Skin epidermis (tissue), 12 donors: ENCODE results near the gene ERO1A.

Source experiments
- H3K27ac ChIP-seq, 21 experiments: fragments of 200-600 bp; sonication (generic) in 11 of 21; one replicate each; pipeline ENCODE4 v1.5.0; 2020; ENCODE audit warnings: mild to moderate bottlenecking in 3 of 21, inconsistent platforms in 2 of 21, moderate library complexity in 2 of 21
- H3K4me3 ChIP-seq, 7 experiments: fragments of 200-600 bp; sonication (generic) in 2 of 7; one replicate each; pipeline ENCODE4 v1.5.0; 2020; ENCODE audit warnings: inconsistent platforms in 2 of 7, mild to moderate bottlenecking in 2 of 7, moderate library complexity in 1 of 7

The ERO1A gene

GRCh38 chr14:52618602-52619001 is 76.8 kb downstream of the ERO1A start:
- H3K27ac ChIP-seq = no peak overlapping the region
- no peak overlapping the region for H3K4me3 ChIP-seq

DNA sequence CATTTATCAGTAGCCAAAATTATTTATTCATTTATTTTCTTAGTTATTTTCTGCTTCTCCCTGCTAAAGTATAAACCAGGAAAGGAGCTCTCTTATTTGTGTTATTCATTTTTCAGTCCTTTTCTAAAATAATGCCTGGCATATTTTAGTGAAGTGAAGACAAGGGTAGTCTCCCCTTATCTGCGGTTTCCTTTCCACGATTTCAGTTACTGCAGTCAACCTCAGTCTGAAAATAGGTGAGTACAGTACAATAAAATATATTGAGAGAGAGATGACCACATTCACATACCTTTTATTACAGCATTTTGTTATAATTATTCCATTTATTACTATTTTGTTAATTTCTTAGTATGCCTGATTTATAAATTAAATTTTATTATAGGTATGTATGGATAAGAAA is 85.2 kb downstream of the ERO1A start:
- Histone ChIP-seq H3K27ac (no peak overlapping the region), H3K4me3 (no peak overlapping the region)

DNA sequence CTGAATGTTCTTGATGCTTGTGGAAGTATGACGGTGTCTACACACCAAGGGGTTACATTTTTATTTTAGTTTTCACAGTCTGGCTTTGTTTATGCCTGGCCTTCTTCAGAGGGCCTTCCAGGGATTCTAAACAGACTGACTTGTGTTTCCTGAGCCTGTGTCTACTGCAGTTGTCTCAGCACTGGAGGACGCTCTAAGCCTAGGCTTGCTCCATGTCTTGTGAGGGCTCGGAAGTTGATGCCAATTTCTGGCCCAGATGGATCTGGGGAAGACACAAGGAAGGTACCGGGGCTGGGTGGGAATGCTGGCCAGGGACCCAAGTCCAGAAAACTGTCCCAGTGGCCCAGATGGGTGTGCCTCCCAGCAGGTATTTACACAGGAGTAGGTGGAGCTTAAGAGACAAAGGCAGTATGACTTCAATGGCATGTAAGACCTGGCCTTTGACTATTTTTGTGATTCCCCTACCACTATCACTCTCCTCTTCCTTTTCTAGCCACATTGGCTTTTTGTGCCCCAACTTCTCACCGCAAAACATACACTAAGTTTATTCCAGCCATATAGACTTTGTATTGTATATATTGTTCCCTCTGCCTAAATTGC is 85.8 kb downstream of the ERO1A start:
- no peak overlapping the region for H3K27ac ChIP-seq
- no peak overlapping the region for H3K4me3 ChIP-seq

DNA sequence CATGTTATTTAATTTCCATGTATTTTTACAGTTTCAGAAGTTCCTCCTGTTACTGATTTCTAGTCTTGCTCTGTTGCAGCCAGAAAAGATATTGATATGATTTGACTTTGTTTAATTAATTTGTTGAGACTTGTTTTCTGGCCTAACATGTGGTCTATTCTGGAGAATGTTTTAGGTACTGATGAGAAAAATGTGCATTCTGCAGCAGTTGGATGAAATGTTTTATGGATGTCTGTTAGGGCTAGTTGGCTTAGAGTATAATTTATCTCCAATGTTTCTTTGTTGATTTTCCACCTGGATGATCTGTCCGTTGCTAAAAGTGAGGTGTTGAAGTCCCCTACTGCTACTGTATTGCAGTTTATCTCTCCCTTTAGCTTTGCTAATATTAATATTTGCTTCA is 88.3 kb downstream of the ERO1A start:
- no peak overlapping the region for H3K27ac ChIP-seq

DNA sequence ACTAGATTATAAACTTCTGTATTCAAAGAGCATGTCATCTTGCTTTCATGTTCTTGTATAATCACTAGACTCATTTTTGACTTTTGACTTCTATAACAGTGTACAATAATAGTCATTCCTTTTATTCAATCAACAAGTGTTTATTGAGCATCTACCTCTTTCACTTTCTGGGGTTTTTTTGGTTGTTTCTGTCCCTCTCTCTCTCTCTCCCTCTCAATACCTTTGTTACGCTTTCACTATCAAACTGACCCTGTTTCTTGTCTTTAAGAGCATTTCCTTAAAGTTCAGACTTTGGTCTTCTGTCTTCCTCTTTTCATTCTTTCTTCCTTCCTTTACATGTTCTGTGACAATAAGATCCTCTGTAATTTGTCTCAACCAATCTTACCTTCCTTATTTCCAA is 93.2 kb downstream of the ERO1A start:
- H3K27ac ChIP-seq = no peak overlapping the region
- no peak overlapping the region for H3K4me3 ChIP-seq

More for the DNA sequence above, 88.3 kb downstream of the ERO1A start:
- H3K4me3 ChIP-seq = no peak overlapping the region

- H3K4me3 ChIP-seq = no peak overlapping the region
- no peak overlapping the region for H3K27ac ChIP-seq
Observed at GRCh38 chr14:52599974-52600373, 95.4 kb downstream of the ERO1A start.

- no peak overlapping the region for H3K27ac ChIP-seq
- no peak overlapping the region for H3K4me3 ChIP-seq
Observed at GRCh38 chr14:52598568-52598967, 96.8 kb downstream of the ERO1A start.

DNA sequence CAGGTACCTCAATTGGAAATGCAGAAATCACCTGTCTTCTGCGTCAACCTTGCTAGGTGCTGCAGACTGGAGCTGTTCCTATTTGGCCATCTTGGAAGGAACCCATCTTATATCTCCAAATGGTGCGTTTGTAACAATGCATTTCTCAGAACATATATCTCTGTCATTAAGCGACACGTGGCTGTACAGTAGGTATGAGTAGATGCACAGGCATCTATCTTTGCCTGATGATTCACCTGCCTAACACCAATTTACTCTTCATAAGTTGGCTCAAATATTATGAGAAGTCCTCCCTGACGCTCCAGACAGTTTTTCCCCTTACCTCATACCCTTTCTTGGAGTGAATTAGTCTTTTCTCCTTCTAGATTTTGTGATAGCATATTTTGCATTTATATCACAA is 98.5 kb downstream of the ERO1A start:
- Histone ChIP-seq H3K4me3 (no peak overlapping the region), H3K27ac (no peak overlapping the region)

DNA sequence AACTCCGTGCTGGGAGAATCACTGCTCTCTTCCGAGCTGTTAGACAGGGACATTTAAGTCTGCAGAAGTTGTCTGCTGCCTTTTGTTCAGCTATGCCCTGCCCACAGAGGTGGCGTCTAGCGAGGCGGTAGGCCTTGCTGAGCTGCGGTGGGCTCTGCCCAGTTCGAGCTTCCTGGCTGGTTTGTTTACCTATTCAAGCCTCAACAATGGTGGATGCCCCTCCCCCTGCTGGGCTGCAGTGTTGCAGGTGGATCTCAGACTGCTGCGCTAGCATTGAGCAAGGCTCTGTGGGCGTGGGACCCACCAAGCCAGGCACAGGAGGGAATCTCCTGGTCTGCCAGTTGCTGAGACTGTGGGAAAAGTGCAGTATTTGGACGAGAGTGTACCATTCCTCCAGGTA is 99.0 kb downstream of the ERO1A start:
- H3K27ac ChIP-seq = no peak overlapping the region
- no peak overlapping the region for H3K4me3 ChIP-seq

GRCh38 chr14:52590318-52590717 is 105.0 kb downstream of the ERO1A start:
- H3K4me3 ChIP-seq = no peak overlapping the region
- H3K27ac ChIP-seq = no peak overlapping the region
